GM04503 (cell line): ENCODE results near the gene RGP1.

Source experiments
- DNase-seq: peaks from one replicate; pipeline ENCODE4 v3.0.0-alpha.2; 2012; ENCODE audit warnings: low read depth

RGP1 gene

GRCh38 chr9:35748858-35749514 lies at the start of gene RGP1, which contains the start of gene GBA2:
Gene RGP1 (plus strand): TSS chr9:35749287. CDS start chr9:35749756, 469 bp downstream.
Gene GBA2 (minus strand): TSS chr9:35749228. CDS start chr9:35748704, 524 bp downstream.
- DNase-seq, result no peak

DNA sequence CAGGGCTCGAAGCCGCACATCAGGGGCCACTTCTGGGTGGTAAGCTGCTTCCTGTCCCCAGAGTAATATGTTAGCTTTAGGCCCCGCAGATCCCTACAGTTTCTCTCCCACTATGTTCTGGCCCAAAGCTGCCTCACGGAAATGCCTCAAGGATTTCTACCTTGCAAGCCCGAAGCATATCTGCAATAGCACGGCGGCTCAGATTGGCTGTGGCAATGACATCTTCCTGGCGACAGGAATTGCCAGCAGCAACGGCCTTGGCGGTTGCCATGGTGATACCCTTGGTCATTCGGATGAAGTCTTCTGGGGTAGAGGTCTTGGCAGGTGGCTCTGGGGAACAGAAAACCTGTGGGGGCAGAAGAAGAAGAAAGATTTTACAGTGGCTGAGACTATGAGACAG lies 49.1 kb upstream of the RGP1 start:
- no peak for DNase-seq

- no peak for DNase-seq
These were observed 48.1 kb upstream of the RGP1 start for GRCh38 chr9:35700942-35701341.

GRCh38 chr9:35702696-35703095 lies 46.4 kb upstream of the RGP1 start:
- DNase-seq, result no peak

DNA sequence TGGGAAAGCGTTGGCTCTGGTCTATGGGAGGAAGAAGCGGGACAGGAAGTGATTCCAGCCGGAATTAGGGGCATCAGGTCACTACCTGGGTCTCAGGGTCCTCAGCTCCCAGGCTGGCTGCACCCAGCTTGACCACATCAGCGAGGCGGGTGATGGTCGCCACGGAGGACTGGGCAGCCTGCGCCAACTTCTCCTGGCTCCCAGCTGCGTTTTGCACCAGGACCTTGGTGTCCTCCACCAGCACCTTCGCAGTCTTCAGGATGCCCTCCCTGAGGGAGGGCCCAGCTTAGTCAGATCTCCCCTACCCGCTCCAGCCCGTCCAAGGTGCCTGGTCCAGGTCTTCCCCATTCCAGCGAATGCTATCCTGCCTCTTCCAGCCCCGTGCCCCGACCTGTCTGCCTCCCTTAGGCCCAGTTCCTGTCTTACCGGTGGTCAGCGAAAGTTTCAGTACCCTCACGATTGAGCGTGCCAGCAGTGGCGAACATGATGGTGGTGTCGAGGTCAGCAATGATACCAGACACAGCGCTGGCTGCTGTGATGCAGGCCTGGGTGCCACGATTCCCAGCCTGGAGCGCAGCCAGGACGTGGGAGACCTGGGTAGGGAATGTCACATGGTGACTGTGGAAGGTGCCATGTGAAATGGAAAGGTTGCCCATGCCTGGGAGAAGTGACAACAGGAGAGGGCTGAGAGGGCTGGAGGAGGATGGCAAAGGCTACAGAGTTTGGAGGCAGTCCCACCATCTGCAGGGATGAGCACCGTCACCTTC lies 45.0 kb upstream of the RGP1 start:
- no peak for DNase-seq

DNA sequence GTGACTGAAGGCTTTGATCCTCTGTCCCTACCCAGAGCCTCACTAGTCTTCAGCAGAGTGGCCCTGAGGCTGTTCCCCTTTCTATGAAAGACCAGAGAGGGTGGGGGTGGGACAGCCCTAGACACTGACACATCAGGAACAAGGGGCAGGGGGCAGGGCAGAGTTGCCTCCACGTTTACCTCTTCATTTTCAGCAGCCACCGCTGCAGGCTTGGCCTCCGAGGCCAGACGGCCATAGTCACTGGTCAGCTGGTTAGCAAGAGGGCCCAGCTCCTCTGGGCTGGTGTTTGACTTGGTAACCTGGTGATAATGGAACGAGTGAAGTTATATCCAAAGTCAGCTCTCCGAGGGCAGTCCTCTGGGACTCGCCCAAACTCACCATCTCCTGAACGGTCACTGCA lies 43.7 kb upstream of the RGP1 start:
- DNase-seq, result no peak

GRCh38 chr9:35705836-35706430 lies 43.2 kb upstream of the RGP1 start:
- DNase-seq, result no peak

DNA sequence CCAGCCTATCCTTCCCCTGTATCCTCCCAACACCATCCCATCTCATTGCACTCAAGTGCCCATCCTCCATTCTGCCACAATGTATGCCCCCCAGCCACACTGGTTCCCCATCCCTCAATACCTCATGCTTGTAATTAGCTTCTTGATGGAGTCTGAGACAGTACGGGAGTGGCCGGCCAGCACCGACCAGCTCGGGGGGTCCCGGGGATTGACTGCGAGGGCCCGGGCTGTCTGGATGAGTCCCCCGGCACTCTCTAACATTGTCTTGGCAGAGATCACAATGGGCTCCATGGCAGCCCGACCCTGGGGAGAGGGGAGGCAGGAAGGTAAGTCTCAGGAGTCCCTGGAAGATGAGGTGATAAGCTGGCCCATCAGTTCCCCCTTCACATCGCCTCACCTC lies 42.1 kb upstream of the RGP1 start:
- DNase-seq, result no peak

DNA sequence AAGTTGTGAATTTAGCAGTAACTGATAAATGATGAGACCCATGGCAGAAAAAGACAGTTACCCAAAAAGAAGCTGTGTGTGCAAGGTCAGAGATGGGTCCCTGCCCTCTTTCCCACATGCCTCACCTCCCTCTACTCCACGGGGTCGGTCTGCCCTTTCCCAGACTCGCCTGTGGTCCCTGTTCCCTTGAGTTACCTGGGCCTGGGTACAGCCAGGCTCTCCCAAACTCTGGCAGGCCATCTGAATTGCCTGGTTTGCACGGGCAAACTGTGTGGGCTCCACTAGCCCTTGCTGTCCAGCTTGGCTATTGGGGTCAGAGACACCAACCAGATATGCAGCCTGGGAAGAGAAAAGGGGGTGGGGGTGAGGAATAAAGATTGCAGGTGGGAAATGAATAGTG lies 40.9 kb upstream of the RGP1 start:
- DNase-seq, result no peak

DNA sequence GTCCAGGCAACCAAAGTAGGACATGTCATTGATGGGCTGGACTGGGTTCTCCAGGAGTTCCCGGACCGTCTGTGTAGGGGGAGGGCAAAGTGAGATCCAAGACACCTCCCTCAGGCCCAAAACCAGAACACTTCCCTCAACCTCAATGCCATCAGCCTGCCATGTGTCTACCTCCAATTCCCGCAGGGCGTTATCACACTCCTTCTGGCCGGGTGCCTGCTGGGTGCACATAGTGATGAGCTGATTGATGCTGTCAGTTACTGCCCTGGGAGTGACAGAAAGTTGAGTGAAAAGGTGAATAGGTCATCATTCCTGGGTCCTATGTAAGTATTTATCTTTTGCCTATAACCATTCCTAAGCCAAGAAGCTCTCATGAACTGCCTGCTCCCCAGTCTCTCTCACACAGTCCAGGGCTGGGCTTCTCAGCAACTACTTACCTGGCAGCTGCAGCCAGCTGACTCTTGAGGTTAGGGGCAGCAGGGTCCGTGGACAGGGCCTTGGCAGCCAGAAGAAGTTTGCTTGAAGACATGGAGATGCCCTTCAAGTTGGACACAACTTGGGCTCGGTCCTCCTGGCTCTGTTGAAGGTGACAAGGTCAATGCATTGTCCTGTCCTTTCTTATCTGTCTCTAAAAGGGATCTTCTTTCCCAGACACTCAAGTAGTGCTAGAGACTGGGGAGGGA lies 38.1 kb upstream of the RGP1 start:
- DNase-seq, result no peak

GRCh38 chr9:35711501-35712428 lies 37.3 kb upstream of the RGP1 start:
- no peak for DNase-seq

DNA sequence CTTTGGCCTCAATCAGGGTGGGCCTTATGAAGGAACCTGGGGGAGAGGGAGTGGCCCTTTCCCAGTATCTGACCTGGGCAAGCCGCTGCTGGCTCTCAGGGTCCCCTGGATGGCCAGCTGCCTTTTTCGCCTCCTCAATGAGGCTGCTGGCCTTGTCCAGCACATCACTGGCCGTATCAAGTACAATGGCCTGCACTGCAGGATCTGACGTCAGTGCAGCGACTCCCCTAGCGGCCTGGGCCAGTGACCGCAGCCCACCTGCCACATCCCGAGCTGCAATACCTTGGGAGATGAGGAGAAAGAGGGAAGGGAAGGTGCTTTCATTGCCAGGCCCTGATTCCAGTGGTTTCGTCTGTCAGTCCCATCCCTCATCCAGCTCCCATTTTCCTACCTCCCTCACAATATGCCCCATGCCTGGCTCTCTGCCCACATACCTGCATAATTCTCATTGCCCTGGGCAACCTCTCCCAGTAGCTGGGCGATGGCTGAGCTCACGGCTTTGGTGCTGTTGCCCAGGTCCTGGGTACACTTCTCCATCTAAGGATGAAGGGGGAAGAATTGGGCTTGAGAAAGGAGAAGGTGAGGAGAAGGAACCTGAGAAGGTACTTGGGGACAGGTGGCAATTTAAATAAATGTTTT lies 36.2 kb upstream of the RGP1 start:
- no peak for DNase-seq

DNA sequence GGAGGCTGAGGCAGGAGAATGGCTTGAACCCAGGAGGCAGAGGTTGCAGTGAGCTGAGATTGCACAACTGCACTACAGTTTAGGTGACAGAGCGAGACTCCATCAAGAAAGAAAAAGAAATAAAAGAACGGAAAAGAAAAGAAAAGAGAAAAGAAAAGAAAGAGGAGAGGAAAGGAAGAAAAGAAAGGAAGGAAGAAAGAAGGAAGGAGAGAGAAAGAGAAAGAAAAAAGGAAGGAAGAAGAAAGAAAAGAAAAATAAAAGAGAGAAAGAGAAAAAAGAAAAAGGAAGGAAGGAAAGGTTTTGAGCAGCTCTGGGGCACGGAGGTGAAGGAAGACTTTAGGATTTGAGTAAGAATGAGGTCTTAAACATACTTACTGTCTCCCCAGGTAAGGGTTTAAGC lies 35.5 kb upstream of the RGP1 start:
- DNase-seq, result no peak

- DNase-seq, result no peak
These were observed 35.0 kb upstream of the RGP1 start for GRCh38 chr9:35714123-35714522.

DNA sequence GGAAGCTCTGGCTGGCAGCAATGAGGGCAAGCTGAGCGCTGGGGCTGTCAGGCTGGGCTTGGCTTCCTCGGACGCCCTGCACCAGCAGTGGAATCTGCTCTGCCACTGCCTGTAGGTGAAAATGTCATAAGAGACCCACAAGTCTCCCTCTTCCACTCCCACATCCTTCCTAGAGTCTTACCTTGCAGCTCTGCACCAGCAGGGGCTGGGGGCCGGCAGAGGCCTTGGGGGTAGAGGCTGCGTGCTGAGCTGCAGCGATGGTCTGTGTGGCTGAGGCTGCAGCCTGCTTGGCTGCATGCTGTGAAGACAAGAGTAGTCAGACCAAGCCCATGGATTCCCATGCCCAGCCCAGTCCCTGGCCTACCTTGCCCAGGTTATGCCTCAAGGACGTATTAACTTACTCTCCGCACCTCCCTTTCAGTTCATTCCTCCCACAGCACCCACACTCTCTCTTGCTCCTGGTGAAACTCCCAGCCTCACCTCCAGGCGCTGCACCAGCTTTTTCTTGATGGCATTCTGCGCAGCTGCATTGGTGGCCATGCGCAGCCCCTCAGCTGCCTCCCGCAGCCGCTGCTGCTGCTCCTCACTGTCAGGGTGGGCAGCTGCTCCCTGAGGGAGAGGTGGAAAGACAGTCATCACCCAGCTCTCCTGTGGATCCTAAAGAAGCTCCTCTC lies 34.4 kb upstream of the RGP1 start:
- no peak for DNase-seq

DNA sequence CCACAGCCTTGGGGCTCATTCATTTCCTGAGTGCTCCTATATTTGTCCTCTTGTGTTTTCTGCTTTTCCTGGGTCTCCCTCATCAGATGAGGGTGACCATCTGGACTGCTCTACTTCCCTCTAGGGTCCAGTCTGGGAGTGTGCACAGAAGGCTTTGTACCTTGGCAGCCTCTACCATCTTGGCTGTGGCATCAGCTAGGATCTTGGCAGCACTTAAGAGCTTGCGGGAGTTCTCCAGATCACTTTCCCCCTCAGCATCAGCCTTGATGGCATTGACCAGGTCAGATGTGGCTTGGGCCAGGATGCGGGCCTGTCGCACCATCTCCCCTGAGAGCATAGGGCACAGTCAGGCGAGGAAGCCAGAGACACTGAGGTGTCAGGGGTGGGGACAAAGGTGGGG lies 32.9 kb upstream of the RGP1 start:
- no peak for DNase-seq

DNA sequence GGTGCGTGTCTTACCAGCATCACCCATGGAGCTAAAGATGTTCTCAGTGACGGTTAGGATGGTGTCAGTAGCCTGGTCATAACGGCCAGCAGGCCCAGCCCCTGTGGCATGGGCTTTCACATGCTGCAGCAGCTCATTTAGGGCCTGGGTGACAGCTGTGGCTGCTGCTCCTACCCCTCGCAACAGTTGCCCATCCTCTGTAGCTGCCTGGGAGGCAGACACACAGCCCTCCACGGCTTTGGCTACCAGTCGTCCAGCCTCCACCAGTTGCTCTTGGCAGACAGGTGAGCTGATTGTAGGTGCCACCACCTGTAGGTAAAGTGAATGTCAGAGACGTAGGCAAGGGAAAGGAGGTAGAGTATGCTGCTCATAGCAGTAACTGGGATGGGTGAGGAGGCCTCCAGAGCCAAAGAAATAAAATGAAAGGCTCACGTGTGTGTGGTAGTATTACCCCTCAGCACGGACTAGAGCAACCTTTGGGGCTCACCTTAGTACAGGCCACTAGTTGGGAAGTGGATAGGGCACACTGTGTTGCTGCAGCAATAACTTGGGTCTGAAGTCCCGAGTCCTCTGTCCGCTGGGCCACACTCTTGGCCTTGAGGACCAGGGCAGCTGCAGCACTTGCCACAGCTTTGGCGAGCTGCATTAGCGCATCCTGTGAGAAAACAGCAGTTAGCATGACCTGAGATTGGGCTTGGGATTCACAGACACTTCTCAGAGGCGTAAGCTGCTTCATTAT lies 31.8 kb upstream of the RGP1 start:
- DNase-seq, result no peak

- DNase-seq, result no peak
These were observed 30.2 kb upstream of the RGP1 start for GRCh38 chr9:35718721-35719511.

GRCh38 chr9:35719546-35719945 lies 29.5 kb upstream of the RGP1 start:
- DNase-seq, result no peak
